ENCODE results near the gene LY6G6D.

Gene LY6G6D

GRCh38 chr6:31701666-31702404, 13.3 kb upstream of the LY6G6D start:
- Histone ChIP-seq H3K79me1 (ENCODE audit: low read depth, low read length) (peaks cover 3% of the 10 kb centered on the region), H2BK120ac (ENCODE audit: low read depth, low read length) (no peak overlapping the region), H2BK5ac (ENCODE audit: low read length) (no peak overlapping the region), H3K14ac (ENCODE audit: low read length) (no peak overlapping the region), H3K4ac (ENCODE audit: low read length) (no peak overlapping the region), H2BK15ac (ENCODE audit: low read length) (no peak overlapping the region), H3K9me3 (replicated peaks in 1 of 2; ENCODE audit: control insufficient read depth in 2 of 2, insufficient read depth in 1 of 2, low read depth in 1 of 2, low read length in 2 of 2) (no peaks in the 10 kb centered on the region), H4K91ac (ENCODE audit: low read depth, low read length, poor library complexity) (no peak overlapping the region), H3K4me3 (ENCODE audit: low read length in 2 of 2) (peak overlapping the region; percentile 77 to 88), H2BK12ac (ENCODE audit: low read length) (no peak overlapping the region), H2AK5ac (ENCODE audit: low read depth, low read length) (no peak overlapping the region), H3K4me2 (ENCODE audit: insufficient read depth, low read length, poor library complexity, severe bottlenecking) (peak overlapping the region; percentile 75), H3K36me3 (replicated peaks in 1 of 2; ENCODE audit: control insufficient read depth in 2 of 2, insufficient read depth in 2 of 2, low read length in 2 of 2) (peaks cover 8 to 45% of the 10 kb centered on the region in 2 donors), H4K8ac (ENCODE audit: low read depth, low read length) (no peak overlapping the region), H2AFZ (ENCODE audit: low read length) (peak overlapping the region; percentile 88), H3K4me1 (ENCODE audit: control insufficient read depth in 2 of 2, insufficient read depth in 1 of 2, low read depth in 1 of 2, low read length in 2 of 2) (peaks cover 6 to 7% of the 10 kb centered on the region in 2 donors), H3K27ac (replicated peaks; ENCODE audit: low read length) (no peak overlapping the region), H3K23ac (ENCODE audit: low read depth, low read length, poor library complexity) (peak overlapping the region; percentile 6), H3K27me3 (ENCODE audit: control insufficient read depth in 3 of 3, insufficient read depth in 3 of 3, low read depth in 1 of 3, low read length in 3 of 3) (no peaks in the 10 kb centered on the region), H3K9ac (ENCODE audit: low read depth, low read length, poor library complexity) (peak overlapping the region; percentile 78), H3K18ac (ENCODE audit: low read length) (no peak overlapping the region)
- DNase-seq (ENCODE audit: low spot score): no peak
- no CpG with 5 or more reads among the region's 7 CpGs for WGBS, 2 donors (ENCODE audit: extremely low coverage in 2 of 2, insufficient read length in 2 of 2, insufficient replicate concordance in 1 of 2)

- Histone ChIP-seq H3K4me2 (ENCODE audit: insufficient read depth, low read length, poor library complexity, severe bottlenecking) (peak overlapping the region; percentile 75), H3K36me3 (replicated peaks in 1 of 2; ENCODE audit: control insufficient read depth in 2 of 2, insufficient read depth in 2 of 2, low read length in 2 of 2) (peaks cover 8 to 40% of the 10 kb centered on the region in 2 donors), H2BK5ac (ENCODE audit: low read length) (no peak overlapping the region), H3K27ac (replicated peaks; ENCODE audit: low read length) (peak overlapping the region; percentile 78), H3K18ac (ENCODE audit: low read length) (peak overlapping the region; percentile 95), H4K8ac (ENCODE audit: low read depth, low read length) (no peak overlapping the region), H3K79me1 (ENCODE audit: low read depth, low read length) (peaks cover 3% of the 10 kb centered on the region), H2AFZ (ENCODE audit: low read length) (peak overlapping the region; percentile 88), H4K91ac (ENCODE audit: low read depth, low read length, poor library complexity) (no peak overlapping the region), H3K27me3 (ENCODE audit: control insufficient read depth in 3 of 3, insufficient read depth in 3 of 3, low read depth in 1 of 3, low read length in 3 of 3) (no peaks in the 10 kb centered on the region), H2AK5ac (ENCODE audit: low read depth, low read length) (no peak overlapping the region), H2BK120ac (ENCODE audit: low read depth, low read length) (no peak overlapping the region), H3K4ac (ENCODE audit: low read length) (no peak overlapping the region), H3K9me3 (replicated peaks in 1 of 2; ENCODE audit: control insufficient read depth in 2 of 2, insufficient read depth in 1 of 2, low read depth in 1 of 2, low read length in 2 of 2) (no peaks in the 10 kb centered on the region), H3K4me3 (ENCODE audit: low read length in 2 of 2) (peak overlapping the region; percentile 77 to 88), H2BK15ac (ENCODE audit: low read length) (peak overlapping the region; percentile 45), H2BK12ac (ENCODE audit: low read length) (no peak overlapping the region), H3K23ac (ENCODE audit: low read depth, low read length, poor library complexity) (no peak overlapping the region), H3K9ac (ENCODE audit: low read depth, low read length, poor library complexity) (peak overlapping the region; percentile 51), H3K14ac (ENCODE audit: low read length) (no peak overlapping the region), H3K4me1 (ENCODE audit: control insufficient read depth in 2 of 2, insufficient read depth in 1 of 2, low read depth in 1 of 2, low read length in 2 of 2) (peaks cover 6 to 7% of the 10 kb centered on the region in 2 donors)
- WGBS, 2 donors (ENCODE audit: extremely low coverage in 2 of 2, insufficient read length in 2 of 2, insufficient replicate concordance in 1 of 2): no CpG with 5 or more reads among the region's 10 CpGs
- DNase-seq (ENCODE audit: low spot score): no peak
These were observed 12.7 kb upstream of the LY6G6D start for GRCh38 chr6:31702405-31702818.

GRCh38 chr6:31702819-31703716, 12.1 kb upstream of the LY6G6D start, which contains the start of gene ABHD16A:
ABHD16A (minus strand) TSS chr6:31703324; CDS start chr6:31703281, 43 bp downstream.
- Histone ChIP-seq H3K18ac (ENCODE audit: low read length) (peak within 1 kb of the TSS; percentile 95), H3K36me3 (replicated peaks in 1 of 2; ENCODE audit: control insufficient read depth in 2 of 2, insufficient read depth in 2 of 2, low read length in 2 of 2) (peaks cover 5 to 34% of the 10 kb centered on the region in 2 donors), H4K8ac (ENCODE audit: low read depth, low read length) (no peak within 1 kb of the TSS), H3K4ac (ENCODE audit: low read length) (peak within 1 kb of the TSS; percentile 61), H3K27me3 (ENCODE audit: control insufficient read depth in 3 of 3, insufficient read depth in 3 of 3, low read depth in 1 of 3, low read length in 3 of 3) (no peaks in the 10 kb centered on the region), H3K27ac (replicated peaks; ENCODE audit: low read length) (peak within 1 kb of the TSS; percentile 78), H2BK12ac (ENCODE audit: low read length) (peak within 1 kb of the TSS; percentile 16), H2BK120ac (ENCODE audit: low read depth, low read length) (peak within 1 kb of the TSS; percentile 24), H3K4me2 (ENCODE audit: insufficient read depth, low read length, poor library complexity, severe bottlenecking) (peak within 1 kb of the TSS; percentile 75), H2AK5ac (ENCODE audit: low read depth, low read length) (peak within 1 kb of the TSS; percentile 82), H2BK15ac (ENCODE audit: low read length) (peak within 1 kb of the TSS; percentile 45), H3K79me1 (ENCODE audit: low read depth, low read length) (peaks cover 3% of the 10 kb centered on the region), H4K91ac (ENCODE audit: low read depth, low read length, poor library complexity) (no peak within 1 kb of the TSS), H3K9ac (ENCODE audit: low read depth, low read length, poor library complexity) (peak within 1 kb of the TSS; percentile 85), H3K23ac (ENCODE audit: low read depth, low read length, poor library complexity) (peak within 1 kb of the TSS; percentile 95), H3K4me3 (ENCODE audit: low read length in 2 of 2) (peak within 1 kb of the TSS; percentile 77 to 88), H2BK5ac (ENCODE audit: low read length) (no peak within 1 kb of the TSS), H3K4me1 (ENCODE audit: control insufficient read depth in 2 of 2, insufficient read depth in 1 of 2, low read depth in 1 of 2, low read length in 2 of 2) (peaks cover 6 to 7% of the 10 kb centered on the region in 2 donors), H3K14ac (ENCODE audit: low read length) (peak within 1 kb of the TSS; percentile 63), H2AFZ (ENCODE audit: low read length) (peak within 1 kb of the TSS; percentile 88), H3K9me3 (replicated peaks in 1 of 2; ENCODE audit: control insufficient read depth in 2 of 2, insufficient read depth in 1 of 2, low read depth in 1 of 2, low read length in 2 of 2) (no peaks in the 10 kb centered on the region)
- peak; percentile 93 for DNase-seq (ENCODE audit: low spot score)
- WGBS, 2 donors (ENCODE audit: extremely low coverage in 2 of 2, insufficient read length in 2 of 2, insufficient replicate concordance in 1 of 2): no CpG with 5 or more reads among the region's 54 CpGs
